ENCODE data around the gene NKAIN2.

DNA sequence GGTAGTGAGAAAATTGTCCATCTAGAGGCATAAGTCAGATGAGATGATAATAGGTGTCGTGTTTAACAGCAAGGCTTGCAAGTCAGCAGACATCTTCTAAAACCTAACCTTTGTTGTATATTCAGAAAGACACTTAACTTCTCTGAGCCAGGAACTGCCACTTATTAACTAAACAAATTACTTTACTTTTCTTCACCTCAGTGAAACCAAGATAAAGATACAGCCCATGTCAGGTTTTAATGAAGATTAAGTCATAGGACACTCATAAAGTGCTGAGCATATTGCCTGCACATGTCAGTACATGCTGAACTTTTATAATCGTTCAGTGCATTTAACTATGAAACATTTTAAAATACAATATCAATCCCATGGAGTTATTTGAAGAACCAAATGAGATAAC lies 286.8 kb downstream of the NKAIN2 start:
- no peak for TF ChIP-seq CTCF (IDR thresholded peaks at IDR 0.05)
- no peak for TF ChIP-seq POLR2A (IDR thresholded peaks at IDR 0.05)
